GM23248 (cell line): Measurements from ENCODE around the gene OLA1. TPM values are rescaled to one million over a fixed set of nuclear protein-coding genes. Genes with fewer than 3 reads are reported as not detected.

ENCODE experiments used
- DNase-seq: peaks from one replicate; pipeline ENCODE4 v3.0.0-alpha.2; 2015
- H2AFZ ChIP-seq: fragments of 200-600 bp; sonication (generic); 2 replicates; pipeline ENCODE4 v1.6.1; 2016; ENCODE audit warnings: antibody characterized with exemption
- H3F3A ChIP-seq: fragments of 200-600 bp; sonication (generic); 2 replicates; pipeline ENCODE4 v1.6.1; 2016; ENCODE audit warnings: mild to moderate bottlenecking, antibody characterized with exemption, mixed run types; ENCODE audit not compliant: insufficient read depth
- H3K27ac ChIP-seq: fragments of 200-600 bp; sonication (generic); 2 replicates; pipeline ENCODE4 v1.5.1; 2016; ENCODE audit warnings: mild to moderate bottlenecking
- H3K27me3 ChIP-seq: fragments of 200-600 bp; sonication (generic); replicated peaks from 2 replicates; pipeline ENCODE4 v1.6.1; 2016; ENCODE audit warnings: mild to moderate bottlenecking; ENCODE audit not compliant: insufficient read depth
- H3K36me3 ChIP-seq: fragments of 200-600 bp; sonication (generic); 2 replicates; pipeline ENCODE4 v1.6.1; 2016; ENCODE audit warnings: low read depth, mild to moderate bottlenecking
- H3K4me1 ChIP-seq: fragments of 200-600 bp; sonication (generic); 2 replicates; pipeline ENCODE4 v1.6.1; 2016; ENCODE audit warnings: mild to moderate bottlenecking; ENCODE audit not compliant: insufficient read depth
- H3K4me2 ChIP-seq: fragments of 200-600 bp; sonication (generic); one replicate; pipeline ENCODE4 v1.6.1; 2016; ENCODE audit warnings: mild to moderate bottlenecking; ENCODE audit not compliant: unreplicated experiment
- H3K4me3 ChIP-seq: fragments of 200-600 bp; sonication (generic); 2 replicates; pipeline ENCODE4 v1.5.1; 2016; ENCODE audit warnings: mild to moderate bottlenecking
- H3K79me2 ChIP-seq: fragments of 200-600 bp; sonication (generic); 2 replicates; pipeline ENCODE4 v1.6.1; 2016; ENCODE audit warnings: mild to moderate bottlenecking; ENCODE audit not compliant: insufficient read depth
- H3K9ac ChIP-seq: fragments of 200-600 bp; sonication (generic); 2 replicates; pipeline ENCODE4 v1.6.1; 2016; ENCODE audit warnings: mild to moderate bottlenecking
- H3K9me2 ChIP-seq: fragments of 200-600 bp; sonication (generic); 2 replicates; pipeline ENCODE4 v1.6.1; 2016; ENCODE audit warnings: mixed run types, mild to moderate bottlenecking, moderate library complexity; ENCODE audit not compliant: insufficient read depth
- H3K9me3 ChIP-seq: fragments of 200-600 bp; sonication (generic); one replicate; pipeline ENCODE4 v1.6.1; 2017; ENCODE audit warnings: low read depth
- H4K20me1 ChIP-seq: fragments of 200-600 bp; sonication (generic); 2 replicates; pipeline ENCODE4 v1.6.0; 2016; ENCODE audit not compliant: insufficient read depth
- EZH2 ChIP-seq: fragments of 200-600 bp; sonication (generic); IDR thresholded peaks from 2 replicates; pipeline ENCODE4 v1.6.1; 2018; ENCODE audit warnings: antibody characterized with exemption, mild to moderate bottlenecking; ENCODE audit not compliant: insufficient read depth, poor library complexity, severe bottlenecking
- EZH2phosphoT487 ChIP-seq: fragments of 200-600 bp; sonication (generic); IDR thresholded peaks from 2 replicates; pipeline ENCODE4 v1.6.1; 2018; ENCODE audit warnings: antibody characterized with exemption, moderate library complexity, mild to moderate bottlenecking, low read depth; ENCODE audit not compliant: insufficient read depth
- WGBS, 2 experiments: methylation state at CpG; one replicate each; pipeline ENCODE4 v1.1.6; 2015 to 2017; ENCODE audit warnings: low lambda C conversion rate in 2 of 2, low coverage in 1 of 2; ENCODE audit errors: missing lambda C conversion rate in 2 of 2; 5-methylcytosine and 5-hydroxymethylcytosine counted together
- in situ Hi-C: fragments of 300-500 bp; cut with MboI; formaldehyde crosslinking; loops from 2 replicates; pipeline ENCODE4 v1.15.0; 2020
- polyA plus RNA-seq: library from polyadenylated mRNA; unstranded; fragments of >200 nt; fragmentation: Nextera tagmentation; extraction: Ambion mirVana; gene quantifications from 2 replicates; pipeline ENCODE4 v1.2.1, GENCODE V29; 2016
- total RNA-seq: library from RNA; depleted of rRNA; stranded (reverse); fragments of >200 nt; shearing (Covaris generic); gene quantifications from 2 replicates; pipeline ENCODE4 v1.2.3, GENCODE V29; 2014

The OLA1 gene
- total and polyA plus RNA-seq, 2 experiments from 2014 or later = 64.3 to 114 TPM

DNA sequence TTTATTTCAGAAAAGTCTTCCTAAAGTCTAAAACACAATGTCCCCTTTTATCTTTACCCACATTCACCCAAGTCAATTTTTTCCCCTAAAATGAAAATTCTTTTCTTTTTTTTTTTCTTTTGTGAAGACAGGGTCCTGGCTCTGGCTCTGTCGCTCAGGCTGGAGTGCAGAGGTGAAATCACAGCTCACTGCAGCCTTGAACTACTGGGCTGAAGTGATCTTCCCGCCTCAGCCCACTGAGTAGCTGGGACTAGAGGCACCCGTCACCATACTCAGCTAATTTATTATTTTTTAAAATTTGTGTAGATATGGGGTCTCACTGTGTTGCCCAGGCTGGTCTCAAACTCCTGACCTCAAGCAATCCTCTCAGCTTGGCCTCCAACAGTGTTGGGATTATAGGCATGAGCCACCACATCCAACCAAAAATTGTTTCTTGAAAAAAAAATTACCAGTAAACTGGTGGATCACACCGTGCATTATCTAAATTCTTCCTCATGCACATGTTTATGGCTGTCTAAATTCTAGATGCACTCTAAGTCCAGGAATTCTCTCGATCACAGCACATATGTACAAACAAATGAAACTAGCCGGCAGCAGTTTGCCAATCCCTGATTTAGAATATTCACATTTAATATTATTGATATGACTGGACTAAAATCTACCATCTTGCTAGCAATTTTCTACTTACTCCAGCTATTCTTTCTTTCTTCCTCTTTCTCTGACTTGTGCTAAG is 56.8 kb downstream of the OLA1 start:
- no peak for TF ChIP-seq EZH2
- TF ChIP-seq EZH2phosphoT487 = no peak
- no peak for DNase-seq
- Histone ChIP-seq H3K4me2 (no peak overlapping the region), H4K20me1 (no peaks in the 10 kb centered on the region), H3K9ac (no peak overlapping the region), H3K9me2 (no peaks in the 10 kb centered on the region), H3F3A (no peaks in the 10 kb centered on the region), H3K27me3 (no peaks in the 10 kb centered on the region), H2AFZ (no peak overlapping the region), H3K4me3 (no peak overlapping the region), H3K79me2 (peaks cover 82% of the 10 kb centered on the region), H3K36me3 (no peaks in the 10 kb centered on the region), H3K4me1 (no peaks in the 10 kb centered on the region), H3K27ac (no peak overlapping the region), H3K9me3 (no peaks in the 10 kb centered on the region)
- 96 to 100% methylated on average over 6 of the region's 6 CpGs for WGBS, 2 experiments
- in situ Hi-C loops = no loop called here

DNA sequence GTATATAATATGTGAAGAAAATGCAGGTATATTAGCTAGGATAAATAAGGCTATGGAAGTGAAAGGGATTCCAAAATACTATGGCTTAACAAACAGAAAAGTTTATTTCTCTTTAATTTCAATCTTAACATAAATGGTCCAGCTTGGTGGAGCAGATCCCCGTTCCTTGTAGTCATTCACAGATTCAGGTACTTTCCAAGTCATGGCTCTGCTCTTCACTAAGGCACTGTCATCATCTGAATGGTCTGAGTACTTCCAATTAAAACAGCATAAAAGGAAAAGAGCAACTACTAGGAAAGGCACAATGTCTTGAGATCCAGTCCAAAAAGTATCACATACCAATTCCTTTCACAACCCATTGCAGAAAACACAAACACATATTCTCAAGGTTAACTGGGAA is 63.4 kb downstream of the OLA1 start:
- 95 to 100% methylated on average over 1 of the region's 1 CpG for WGBS, 2 experiments
- Histone ChIP-seq H4K20me1 (no peaks in the 10 kb centered on the region), H3K4me1 (peaks cover 8% of the 10 kb centered on the region), H3K27ac (no peak overlapping the region), H3K9me3 (no peaks in the 10 kb centered on the region), H3K9ac (no peak overlapping the region), H3K9me2 (no peaks in the 10 kb centered on the region), H2AFZ (no peak overlapping the region), H3K4me3 (no peak overlapping the region), H3K36me3 (no peaks in the 10 kb centered on the region), H3K79me2 (peaks cover 86% of the 10 kb centered on the region), H3K4me2 (no peak overlapping the region), H3F3A (peaks cover 11% of the 10 kb centered on the region; the same call in 1 of the 2 replicates), H3K27me3 (no peaks in the 10 kb centered on the region)
- DNase-seq = no peak
- in situ Hi-C loops = no loop called here
- TF ChIP-seq EZH2phosphoT487 (no peak), EZH2 (no peak)

DNA sequence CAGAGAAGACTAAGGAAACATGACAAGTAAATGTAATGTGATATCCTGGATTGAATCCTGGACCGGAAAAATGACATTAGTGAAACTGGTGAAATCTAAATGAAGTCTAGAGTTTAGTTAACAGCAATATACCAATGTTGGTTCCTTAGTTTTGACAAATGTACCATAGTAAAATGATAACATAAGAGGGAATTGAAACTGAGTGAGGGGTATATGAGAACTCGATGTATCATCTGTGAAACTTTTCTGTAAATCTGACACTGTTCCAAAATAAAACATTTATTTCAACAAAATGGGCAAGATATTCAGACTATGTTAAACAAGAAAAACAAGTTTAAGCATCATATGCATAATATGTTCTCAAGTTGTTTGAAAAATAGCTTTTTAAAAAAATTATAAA is 63.8 kb downstream of the OLA1 start:
- in situ Hi-C loops = no loop called here
- Histone ChIP-seq H3K4me1 (peaks cover 8% of the 10 kb centered on the region), H3K27ac (no peak overlapping the region), H3K4me3 (no peak overlapping the region), H3K9me3 (no peaks in the 10 kb centered on the region), H3K27me3 (no peaks in the 10 kb centered on the region), H3F3A (peaks cover 11% of the 10 kb centered on the region; the same call in 1 of the 2 replicates), H3K36me3 (no peaks in the 10 kb centered on the region), H3K9me2 (no peaks in the 10 kb centered on the region), H3K79me2 (peaks cover 85% of the 10 kb centered on the region), H3K9ac (no peak overlapping the region), H4K20me1 (no peaks in the 10 kb centered on the region), H3K4me2 (no peak overlapping the region), H2AFZ (no peak overlapping the region)
- WGBS, 2 experiments = 97% methylated on average over 2 of the region's 2 CpGs
- no peak for DNase-seq
- TF ChIP-seq EZH2 = no peak
- no peak for TF ChIP-seq EZH2phosphoT487

DNA sequence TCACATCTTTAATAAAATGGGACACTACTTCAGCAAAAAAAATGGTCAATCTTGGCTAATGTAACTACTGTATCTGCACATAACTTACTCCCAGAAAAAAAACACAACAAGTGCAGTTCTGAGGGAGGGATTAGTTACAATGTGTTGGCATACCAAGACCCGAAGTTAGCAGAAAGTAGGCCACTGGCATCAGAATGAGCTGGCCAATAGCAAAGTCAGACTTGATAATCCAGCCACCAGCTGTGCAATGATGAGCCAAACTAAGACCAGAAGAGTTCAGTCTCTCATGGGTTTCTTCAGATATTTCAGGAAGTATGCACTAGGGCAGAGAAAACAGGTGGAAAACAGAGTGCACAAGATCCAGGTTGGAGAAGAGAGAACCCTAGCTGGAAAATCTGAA is 65.3 kb downstream of the OLA1 start:
- H3F3A ChIP-seq = peaks cover 11% of the 10 kb centered on the region; the same call in 1 of the 2 replicates
- H3K27ac ChIP-seq = no peak overlapping the region
- TF ChIP-seq EZH2 (no peak), EZH2phosphoT487 (no peak)
- no peak for DNase-seq
- peaks cover 87% of the 10 kb centered on the region for H3K79me2 ChIP-seq
- H2AFZ ChIP-seq = no peak overlapping the region
- H3K4me1 ChIP-seq = peaks cover 8% of the 10 kb centered on the region
- no peaks in the 10 kb centered on the region for H3K36me3 ChIP-seq
- no peaks in the 10 kb centered on the region for H3K9me3 ChIP-seq
- in situ Hi-C loops = no loop called here
- no peak overlapping the region for H3K4me3 ChIP-seq
- no peak overlapping the region for H3K4me2 ChIP-seq
- WGBS, 2 experiments = 4 to 7% methylated on average over 1 of the region's 1 CpG
- H3K27me3 ChIP-seq = no peaks in the 10 kb centered on the region
- H4K20me1 ChIP-seq = no peaks in the 10 kb centered on the region
- no peaks in the 10 kb centered on the region for H3K9me2 ChIP-seq
- H3K9ac ChIP-seq = no peak overlapping the region
